Activated CD4-positive, alpha-beta T cell treated with anti-CD3 and anti-CD28 coated beads, Interleukin-10, Interleukin-2, amounts not matched to agents 100 ng/mL and 50 ng/mL, durations not matched to agents 16 hours and 8 hours (primary cell): Measurements from ENCODE around the gene NUP98.

ENCODE experiments used
- DNase-seq: peaks from one replicate; pipeline ENCODE4 v3.0.0-alpha.2; 2020

NUP98 gene

DNA sequence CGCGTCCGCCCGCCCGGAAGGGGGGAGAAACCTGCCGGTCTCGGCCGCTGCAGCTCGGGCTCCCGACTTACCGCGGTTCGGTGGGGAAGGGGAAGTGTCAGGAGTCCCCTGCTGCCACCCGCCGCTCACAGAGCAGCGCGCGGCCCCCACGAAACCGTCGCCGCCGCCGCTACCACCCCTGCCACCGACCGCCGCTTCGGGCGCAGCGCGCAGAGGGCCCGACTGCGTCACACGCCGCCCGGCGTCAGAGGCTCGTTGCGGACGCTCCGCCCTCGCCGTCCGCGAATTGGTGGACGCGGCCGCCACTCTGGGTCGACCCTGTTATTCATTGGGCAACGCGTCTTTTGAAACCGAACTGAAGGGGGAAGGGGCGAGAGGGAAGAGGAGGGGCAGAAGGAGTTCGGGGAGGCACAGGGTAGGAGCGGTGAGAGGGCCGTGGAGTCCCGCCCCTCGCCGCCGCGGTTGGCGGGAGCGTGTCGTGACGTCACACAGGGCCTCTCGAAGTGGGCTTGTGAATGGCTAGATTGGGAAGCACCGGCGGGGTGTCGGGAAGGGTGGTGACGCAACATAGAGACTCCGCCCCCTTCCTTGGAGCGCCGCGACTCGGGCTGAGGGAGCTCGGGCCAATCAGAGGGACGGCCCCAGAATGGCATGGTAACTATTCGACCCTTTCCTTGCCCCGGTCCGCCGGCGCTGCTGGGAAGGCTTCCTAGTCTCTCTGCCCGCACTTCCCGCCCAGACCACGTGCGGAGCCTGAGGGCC lies at the start of gene NUP98:
NUP98 (minus strand) TSS at position 226 of the 762 bp plus-strand sequence. CDS start 15,437 bp downstream, outside the sequence.
- DNase-seq = peak; percentile 100

DNA sequence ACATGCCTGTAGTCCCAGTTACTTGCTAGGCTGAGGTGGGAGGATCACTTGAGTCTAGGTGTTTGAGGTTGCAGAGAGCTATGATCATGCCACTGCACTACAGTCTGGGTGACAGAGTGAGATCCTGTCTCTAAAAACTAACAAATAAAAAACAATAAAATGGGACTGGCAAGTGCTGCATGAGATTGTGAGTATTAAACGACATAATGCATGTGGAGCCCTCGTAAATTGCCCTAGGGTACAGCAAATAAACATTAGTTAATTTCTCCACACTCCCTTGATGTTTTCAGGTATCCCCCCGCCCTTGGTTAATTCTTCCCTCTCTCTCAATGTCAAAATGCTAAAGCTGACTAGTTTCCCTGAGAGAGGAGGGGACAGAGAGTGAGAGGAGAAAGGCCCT lies 48.3 kb upstream of the NUP98 start:
- DNase-seq = no peak

DNA sequence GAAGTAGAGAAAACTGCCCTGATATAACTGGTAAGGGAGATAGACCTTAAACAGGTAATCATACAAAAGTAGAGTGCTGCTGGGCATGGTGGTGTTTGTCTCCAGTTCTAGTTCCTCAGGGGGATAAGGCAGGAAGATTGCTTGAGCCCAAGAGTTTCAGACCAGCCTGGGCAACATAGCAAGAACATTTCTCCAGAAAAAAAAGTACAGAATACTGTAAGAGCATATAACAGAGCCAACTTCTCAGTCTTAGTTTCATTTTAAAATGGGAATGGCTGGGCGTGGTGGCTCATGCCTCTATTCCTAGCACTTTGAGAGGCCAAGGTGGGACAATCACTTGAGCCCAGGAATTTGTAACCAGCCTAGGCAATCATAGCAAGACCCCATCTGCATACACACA lies 47.9 kb upstream of the NUP98 start:
- no peak for DNase-seq

DNA sequence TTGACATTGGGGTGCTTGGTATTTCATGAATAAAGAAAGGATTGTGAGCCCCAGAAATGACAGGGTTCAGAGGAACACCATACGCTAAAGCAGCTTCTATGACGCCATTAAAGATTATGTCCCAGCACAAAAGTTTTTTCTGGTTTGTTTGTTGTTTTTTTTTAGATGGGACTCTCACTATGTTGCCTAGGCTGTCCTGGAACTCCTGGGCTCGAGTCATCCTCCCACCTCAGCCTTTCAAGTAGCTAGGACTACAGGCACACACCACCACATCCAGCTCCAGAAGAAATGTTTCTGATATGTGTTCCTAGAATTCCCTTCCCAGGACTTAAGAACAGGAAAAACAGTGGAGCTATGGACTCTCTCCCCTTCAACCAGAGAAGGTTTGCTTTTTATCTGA lies 46.0 kb upstream of the NUP98 start:
- no peak for DNase-seq

DNA sequence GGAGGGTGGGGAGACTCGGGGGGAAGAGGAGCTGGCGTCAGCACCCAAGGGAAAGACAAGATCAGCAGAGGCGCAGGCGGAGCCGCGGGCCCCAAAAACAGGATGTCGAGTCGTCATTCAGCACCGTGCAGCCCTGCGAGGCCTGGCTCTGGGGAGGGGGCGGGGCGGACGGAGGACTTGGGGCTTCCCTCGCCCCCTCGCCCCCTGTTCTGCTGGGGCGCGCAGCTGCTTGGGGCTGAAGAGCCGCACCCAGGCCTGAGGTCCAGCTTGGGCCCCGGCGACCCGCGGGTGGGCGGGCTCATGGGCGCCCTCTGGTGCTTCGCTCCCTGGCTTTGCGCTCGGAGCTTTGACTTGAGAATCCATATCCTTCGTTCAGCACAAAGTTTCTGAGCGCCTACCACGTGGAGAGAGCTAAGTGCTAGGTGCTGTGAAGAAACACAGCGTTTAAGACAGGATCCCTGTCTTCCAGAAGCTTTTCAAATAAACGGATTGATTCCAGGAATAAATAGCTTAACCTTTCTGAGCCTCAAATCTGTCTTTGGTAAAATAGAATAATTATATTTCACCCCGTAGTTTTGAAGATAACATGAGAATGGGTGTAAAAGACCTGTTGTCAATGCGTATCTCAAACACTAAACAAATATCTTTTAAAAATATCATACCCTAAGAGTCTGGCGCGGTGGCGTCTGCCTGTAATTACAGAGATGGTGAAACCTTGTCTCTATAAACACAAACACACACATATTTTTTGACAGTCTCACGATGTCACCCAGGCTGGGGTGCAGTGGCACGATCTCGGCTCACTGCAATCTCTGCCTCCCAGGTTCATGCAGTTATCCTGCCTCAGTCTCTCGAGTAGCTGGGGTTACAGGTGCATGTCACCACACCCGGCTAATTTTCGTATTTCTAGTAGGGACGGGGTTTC lies 44.3 kb upstream of the NUP98 start:
- peak; percentile 94 for DNase-seq

DNA sequence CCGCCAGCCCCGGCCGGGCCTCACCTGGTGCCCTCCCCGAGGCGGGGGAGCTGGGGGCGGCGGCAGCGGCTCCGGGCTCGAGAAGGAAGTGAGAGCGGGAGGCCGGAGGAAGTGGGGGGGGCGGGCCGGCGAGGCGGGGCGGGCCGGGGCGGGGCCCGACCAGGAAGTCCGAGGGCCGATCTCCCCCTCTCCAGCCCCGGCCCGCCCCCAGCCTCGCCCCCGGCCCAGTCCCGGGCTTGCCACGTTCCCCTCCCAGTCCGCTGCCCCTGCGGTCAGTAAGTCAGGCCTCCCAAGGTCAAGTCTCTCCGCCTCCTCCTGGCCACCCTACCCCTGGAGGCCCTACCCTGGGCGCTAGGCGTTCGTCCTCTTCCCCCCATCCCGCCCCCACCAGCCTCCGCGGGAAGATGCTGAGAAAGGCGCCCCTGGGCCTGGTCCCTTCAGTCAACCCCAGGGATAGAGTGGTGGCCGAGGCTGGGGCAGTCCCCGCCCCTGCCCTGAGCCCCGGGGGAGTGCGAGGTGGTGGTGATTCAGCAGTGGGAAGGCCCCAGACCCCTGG lies 43.6 kb upstream of the NUP98 start, which contains the start of gene RHOG:
RHOG (minus strand) TSS at position 90 of the 556 bp plus-strand sequence. CDS start 12,821 bp downstream, outside the sequence.
- DNase-seq = no peak

DNA sequence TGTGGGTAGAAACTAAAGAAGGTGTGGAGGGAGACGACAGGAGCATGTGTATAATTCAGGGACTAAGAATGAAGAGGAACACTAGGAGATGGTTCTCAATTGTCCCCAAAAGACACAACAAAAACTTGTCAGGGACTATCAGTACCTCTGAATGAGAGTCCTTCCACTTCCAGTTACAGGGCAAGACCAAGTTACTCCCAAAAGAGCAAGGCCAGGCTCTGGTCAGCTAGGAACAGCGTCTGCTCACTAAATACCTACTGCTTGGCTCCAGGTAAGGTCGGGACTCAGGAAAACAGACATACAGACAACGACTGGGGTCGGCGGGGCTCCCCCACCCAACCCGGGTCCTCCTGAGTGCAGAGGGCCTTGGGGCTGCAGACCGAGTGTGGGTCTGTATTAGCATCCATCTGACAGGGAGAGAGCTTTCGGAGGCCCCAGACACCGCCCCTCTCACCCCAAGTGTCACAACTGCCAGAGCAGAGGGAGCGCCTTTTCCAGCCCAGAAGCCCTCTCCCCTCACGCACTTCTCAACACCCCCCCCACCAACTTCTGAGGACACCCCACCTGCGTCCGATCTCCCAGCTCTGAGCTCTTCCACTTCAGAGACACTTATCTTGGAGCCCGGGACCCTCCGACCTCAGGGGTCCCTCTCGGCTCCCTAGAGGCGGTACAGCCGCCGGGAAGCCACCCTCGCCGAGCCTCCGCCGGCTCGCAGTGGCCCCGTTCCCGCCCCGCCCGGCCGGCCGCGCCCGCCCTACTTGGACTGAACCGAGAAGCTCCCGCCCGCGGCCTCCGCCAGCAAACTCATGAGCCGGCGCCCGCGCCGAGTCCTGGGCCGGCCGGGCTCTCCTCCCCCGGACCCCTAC lies 42.9 kb upstream of the NUP98 start:
- peak; percentile 46 for DNase-seq

DNA sequence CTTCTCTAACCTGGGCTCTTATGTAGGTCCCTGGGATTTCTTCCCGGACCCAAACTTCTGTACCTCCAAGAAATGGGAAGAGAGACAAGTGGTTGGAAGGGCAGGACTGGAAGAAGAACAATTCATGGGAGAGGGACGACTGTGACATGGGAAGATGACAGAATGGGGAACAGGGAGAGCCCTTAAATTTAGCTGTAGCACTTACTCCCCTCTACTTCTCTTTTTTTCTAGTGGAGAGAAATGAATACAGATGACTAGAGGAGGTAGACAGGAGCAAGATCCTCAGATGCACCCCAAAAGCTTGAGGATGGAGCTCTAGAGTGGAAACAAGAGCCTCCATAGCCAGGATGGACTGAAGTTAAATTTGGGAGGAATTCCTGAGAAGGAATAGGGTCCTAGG lies 41.1 kb upstream of the NUP98 start:
- no peak for DNase-seq

DNA sequence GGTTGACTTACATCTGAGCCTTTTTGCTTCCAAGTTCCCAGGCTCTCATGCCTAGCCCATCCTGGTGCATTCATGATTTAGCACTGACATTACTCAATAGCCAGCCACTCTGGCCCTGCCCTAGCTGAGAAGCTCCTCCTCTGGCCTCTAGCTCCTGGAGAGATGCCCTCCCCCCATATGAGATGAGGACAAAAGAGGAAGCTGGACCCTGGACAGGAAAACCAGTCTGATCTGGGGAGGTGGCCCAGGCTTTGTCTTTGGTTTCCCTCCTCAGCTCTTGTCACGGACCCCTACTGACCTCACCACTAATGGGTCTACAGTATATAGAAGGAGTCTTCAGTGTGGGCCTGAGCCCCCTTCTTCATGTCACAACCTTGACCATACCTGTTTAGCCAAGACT lies 40.4 kb upstream of the NUP98 start:
- no peak for DNase-seq

DNA sequence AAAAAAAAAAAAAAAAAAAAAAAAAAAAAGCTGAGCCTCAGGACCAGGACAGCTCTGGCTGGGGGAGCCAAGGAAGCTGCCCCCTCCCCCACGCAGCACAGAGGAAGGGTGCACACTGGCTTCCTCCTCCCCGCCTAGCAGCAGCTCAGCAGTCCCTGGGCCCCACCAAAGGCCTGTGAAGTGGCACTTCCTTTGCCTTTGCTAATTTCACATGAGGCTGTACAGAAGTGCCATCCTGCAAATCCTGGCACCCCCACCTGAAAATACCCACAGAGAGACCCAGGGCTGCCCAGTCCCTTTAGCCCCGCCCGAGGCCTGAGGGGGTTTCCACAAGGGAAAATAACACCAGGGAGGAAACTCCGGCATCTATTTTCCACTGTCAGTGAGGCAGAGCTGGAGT lies 39.5 kb upstream of the NUP98 start:
- DNase-seq = peak; percentile 75

DNA sequence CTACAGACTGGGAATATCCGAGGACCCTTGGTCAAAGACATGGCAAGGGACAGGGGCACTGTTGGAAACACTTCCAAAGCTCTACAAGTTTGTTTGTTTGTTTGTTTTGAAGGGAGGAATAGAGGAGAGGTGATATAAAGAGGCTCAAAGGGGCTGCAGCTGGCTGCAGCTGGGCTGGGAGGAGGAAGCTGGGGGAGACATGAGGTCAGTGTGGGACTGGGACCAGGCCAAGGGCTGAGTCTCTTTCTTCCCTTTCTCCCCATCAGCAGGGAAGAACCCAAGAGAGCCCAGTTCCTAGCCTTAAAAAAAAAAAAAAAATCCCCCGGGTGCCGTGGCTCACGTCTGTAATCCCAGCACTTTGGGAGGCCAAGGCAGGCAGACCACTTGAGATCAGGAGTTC lies 38.4 kb upstream of the NUP98 start:
- no peak for DNase-seq

DNA sequence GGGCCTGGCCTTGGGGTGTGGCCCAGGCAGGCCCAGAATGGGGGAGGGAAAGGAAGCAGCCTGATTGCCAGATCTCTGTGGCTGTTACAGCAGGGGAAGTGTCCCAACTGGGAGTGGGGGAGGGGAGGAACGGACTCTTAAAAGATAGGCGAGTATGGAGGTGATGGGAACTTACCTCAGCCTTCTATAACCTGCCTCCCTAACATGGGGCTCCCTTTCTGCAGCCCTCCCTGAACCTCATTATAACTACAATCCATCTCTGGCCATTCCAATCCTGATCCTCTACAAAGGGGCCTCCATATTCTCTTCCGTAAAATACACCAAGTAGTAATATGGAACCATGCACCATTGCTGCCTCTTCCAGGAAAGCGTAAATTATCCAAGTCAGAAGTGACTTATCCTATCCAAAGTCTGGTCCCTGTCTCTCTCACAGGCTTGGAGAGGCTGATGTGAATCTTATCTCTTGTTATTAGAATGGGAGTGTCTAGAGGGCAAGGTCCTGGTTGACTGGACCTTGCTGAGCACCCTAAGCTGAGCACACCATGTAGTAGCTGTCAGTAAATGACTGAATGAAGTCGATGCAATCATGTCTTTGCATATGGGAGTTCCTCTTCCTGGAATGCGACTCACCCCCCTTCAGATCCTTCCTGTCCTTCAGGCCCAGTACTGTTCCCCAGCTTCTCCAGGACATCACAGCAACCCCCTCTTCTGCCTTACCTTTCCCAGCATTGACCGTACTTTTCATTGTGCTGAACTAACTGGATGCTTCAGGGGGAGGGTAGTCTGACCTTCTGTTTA lies 37.5 kb upstream of the NUP98 start:
- DNase-seq = peak; percentile 48

DNA sequence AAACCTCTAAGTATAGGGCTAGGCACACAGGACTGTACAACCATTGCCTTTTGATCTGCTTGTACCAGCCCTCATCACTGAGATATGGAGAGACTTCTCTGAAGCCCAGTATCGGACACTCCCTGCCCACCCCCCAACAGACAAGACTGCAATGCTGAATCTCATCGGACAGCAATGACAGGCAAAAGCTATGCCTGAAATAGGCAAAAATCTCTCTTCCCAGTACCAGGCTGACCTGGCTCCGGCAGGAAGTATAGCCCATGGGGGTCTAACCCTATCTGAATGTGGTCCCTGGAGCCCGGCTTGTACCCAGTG lies 37.0 kb upstream of the NUP98 start:
- no peak for DNase-seq

DNA sequence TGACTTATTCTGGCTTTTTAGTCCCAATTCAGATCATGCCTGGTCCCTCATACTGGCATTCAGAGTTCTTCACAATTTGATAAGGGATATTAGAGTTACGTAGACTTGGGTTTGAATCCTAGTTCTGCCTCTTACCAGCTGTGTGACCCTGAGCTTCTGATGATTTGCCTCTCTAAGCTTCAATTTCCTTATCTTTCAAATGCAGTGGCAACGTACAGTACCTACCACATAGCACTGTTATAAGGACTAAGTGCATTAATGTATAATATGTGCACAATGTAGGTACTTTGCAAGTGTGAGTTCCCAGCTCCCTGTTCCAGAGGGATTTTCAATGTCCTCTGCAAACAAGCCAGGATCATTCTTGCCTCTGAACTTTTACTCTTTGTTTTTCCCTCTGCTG lies 36.1 kb upstream of the NUP98 start:
- DNase-seq = no peak

DNA sequence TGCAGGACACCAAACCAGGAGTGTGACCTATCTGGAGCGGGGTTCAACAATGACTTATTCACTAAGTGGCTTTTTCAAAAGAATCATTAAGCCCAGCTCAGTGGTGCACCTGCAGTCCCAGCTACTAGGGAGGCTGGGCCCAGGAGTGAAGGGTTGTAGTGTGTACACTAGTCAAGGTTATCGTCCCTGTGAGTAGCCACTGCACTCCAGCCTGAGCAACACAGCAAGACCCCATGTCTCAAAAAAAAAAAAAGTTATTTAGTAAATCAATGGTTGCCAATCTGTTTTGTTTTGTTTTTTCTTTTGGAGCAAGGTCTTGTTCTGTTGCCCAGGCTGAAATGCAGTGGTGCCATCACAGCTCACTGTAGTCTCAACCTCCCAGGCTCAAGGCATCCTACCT lies 35.5 kb upstream of the NUP98 start:
- DNase-seq = no peak

DNA sequence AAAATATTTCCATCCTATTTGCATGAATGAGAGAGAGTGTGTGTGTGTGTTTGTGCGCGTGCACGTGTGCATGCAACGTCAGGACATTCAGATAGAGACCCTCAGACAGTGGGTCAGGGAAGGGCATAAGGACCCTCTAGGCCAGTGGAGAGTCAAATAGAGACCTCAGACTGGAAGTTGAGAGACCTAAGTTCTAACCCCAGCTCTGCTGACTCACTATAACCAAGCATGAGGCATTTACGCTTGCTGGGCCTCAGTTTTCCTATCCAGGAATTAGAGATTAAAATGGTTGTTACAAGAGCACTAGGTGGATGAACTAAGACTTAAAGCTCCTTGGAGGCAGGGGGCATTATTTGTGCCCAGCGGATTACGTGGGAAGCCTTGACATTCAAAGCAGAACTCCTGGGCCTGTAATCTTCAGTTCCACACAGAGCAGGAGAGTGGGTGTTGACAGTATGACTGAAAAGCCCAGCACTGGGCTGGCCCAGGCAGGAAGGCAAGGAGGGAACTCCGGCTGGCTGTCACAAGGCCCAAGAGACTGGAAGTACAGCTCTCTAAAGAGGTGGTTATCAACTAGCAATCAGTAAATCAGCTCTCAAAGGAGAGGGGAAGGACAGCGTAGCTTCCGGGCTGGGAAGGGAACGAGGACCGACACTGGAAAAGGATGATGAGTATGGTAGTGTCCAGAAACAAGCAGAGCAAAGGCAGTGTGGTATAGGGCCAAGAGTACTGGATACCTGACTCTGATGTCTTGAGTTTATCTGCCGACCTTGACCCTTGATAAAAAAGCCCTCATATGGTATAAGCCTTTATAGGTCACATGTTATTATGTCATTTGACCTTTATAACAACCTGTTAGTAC lies 34.3 kb upstream of the NUP98 start:
- DNase-seq = no peak

DNA sequence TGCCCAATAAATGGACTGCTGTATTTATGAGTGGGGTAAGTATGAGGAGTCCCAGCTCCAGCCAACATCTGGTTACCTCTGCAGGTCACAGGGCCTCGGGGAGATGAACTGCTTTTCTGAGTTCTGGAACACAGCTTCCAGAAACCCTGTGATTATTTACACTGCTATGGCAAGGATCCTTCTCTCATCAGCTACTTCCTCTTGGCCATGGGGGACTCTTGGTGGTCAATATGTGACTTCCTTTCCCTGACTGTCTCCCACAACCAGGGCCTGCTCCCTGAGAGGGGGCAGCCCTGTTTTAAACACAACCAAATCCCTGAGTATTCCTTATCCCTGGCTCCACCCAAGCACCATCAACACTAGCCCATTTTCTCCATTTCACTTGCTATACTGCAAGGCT lies 33.4 kb upstream of the NUP98 start:
- DNase-seq = no peak

DNA sequence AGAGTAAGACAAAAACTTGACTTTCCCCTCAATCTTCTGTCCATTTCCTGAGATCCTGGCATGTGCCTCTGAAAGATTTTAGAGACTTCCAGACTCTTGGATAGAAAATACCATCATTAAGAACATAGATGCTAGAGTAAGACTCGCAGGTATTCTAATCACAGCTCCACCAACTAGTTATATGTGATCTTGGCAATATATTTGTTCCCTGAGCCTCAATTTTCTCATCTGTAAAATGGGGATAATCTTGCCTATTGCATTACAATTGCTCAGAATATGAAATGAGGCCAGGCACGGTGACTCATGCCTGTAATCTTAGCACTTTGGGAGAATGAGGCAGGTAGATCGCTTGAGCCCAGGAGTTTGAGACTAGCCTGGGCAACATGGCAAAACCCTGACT lies 32.7 kb upstream of the NUP98 start:
- no peak for DNase-seq

DNA sequence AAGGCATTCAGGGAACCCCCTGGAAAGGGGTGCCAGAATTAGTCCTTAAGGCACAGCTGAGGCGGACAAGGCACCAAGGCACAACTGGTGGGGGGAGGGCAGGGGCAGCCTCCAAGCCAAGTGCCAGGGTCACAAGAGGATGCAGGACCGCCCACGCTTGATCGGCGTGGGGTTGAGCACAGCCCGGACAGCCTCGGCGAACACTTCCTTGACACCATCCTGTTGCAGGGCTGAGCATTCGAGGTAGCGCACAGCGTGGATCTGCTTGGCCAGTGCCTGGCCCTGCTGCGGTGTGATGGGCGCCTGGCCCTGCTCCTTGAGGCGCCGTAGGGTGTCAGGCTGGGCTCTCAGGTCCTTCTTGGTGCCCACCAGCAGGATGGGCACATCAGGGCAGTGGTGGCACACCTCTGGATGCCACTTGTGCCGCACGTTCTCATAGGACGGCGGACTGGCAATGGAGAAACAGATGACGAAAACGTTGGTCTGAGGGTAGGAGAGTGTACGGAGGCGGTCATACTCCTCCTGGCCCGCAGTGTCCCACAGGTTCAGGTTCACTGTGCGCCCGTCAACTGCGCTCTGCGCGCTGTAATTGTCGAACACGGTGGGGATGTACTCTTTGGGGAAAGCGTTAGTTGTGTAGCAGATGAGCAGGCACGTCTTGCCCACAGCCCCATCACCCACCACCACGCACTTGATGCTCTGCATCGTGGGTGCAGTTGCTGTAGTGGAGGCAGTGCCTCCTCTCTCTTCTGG lies 30.3 kb upstream of the NUP98 start:
- no peak for DNase-seq

DNA sequence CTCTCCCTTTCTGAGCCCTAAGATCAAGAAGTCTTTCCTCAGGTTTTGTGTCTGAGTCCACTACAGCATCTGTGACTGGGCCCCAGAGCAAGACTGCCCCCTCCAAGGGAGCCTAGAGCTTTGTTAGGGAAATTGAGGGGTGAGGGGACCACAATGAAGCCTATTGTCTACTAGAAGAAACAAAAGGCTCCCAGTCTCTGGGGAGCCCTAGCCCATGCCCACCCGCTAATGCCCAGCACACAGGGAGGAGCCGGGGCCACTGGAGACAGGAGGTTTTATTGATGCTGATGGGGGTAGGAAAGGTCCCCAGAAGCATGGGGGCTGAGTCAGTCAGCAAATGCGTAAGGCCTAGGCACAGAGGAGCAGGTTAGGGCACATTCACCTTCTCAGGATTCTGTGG lies 29.4 kb upstream of the NUP98 start:
- DNase-seq = no peak
